HepG2 (cell line): Measurements from ENCODE around the gene MED13L. TPM values are rescaled to one million over a fixed set of nuclear protein-coding genes. Genes with fewer than 3 reads are reported as not detected.

Experiments used
- ATAC-seq: fragments of 200-7000 bp; cut with Tn5 transposase; 3 replicates; pipeline ENCODE4 v1.9.1; 2020; ENCODE audit warnings: mild to moderate bottlenecking, moderate library complexity
- BruUV-seq: library from RNA; stranded (reverse); fragments of 400-500 nt; replicated peaks from 2 replicates; lab custom pipeline; 2021; lab: Mats Ljungman, UMichigan
- CTCF ChIA-PET: fragments of 300-600 bp; formaldehyde crosslinking; extraction: SDS; loops from one replicate; lab custom pipeline; 2021; ENCODE audit warnings: low total read pairs, inconsistent platforms, low intra/inter-chr PET ratio; lab: Yijun Ruan, JAX
- POLR2A ChIA-PET: fragments of 350-600 bp; sonication (Branson Sonifier 250); formaldehyde crosslinking; loops from one replicate; lab custom pipeline; 2020; ENCODE audit warnings: antibody characterized with exemption, inconsistent platforms; lab: Yijun Ruan, JAX
- DNase-seq: peaks from one replicate; pipeline ENCODE4 v3.0.0-alpha.2; 2015; ENCODE audit warnings: low spot score
- FAIRE-seq: peaks from 3 replicates; lab custom pipeline; 2011; peaks lifted over from hg19 to GRCh38; lab: Jason Lieb, UNC
- H2AFZ ChIP-seq: one replicate; pipeline ENCODE4 v1.6.1; 2011; ENCODE audit warnings: low read length, inconsistent platforms
- H3K27ac ChIP-seq: fragments of 300-600 bp; 3 replicates; pipeline ENCODE4 v1.8.0; 2011; ENCODE audit warnings: mixed run types, mild to moderate bottlenecking, mixed read lengths, low read length, inconsistent platforms; ENCODE audit not compliant: insufficient read depth; ENCODE audit errors: extremely low read length
- H3K27me3 ChIP-seq, 2 experiments: fragments of 200-600 bp in 1 of 2; 2 replicates in 1 of 2; 3 replicates in 1 of 2; pipeline versions ENCODE4 v1.6.0 to v1.8.0; 2011; ENCODE audit warnings: low read length in 2 of 2, mild to moderate bottlenecking in 2 of 2, moderate library complexity in 2 of 2, inconsistent platforms in 1 of 2; ENCODE audit not compliant: insufficient read depth in 2 of 2, control insufficient read depth in 1 of 2
- H3K36me3 ChIP-seq, 2 experiments: fragments of 200-600 bp in 1 of 2; replicated peaks in 1 of 2; 2 replicates in 1 of 2; 3 replicates in 1 of 2; pipeline versions ENCODE4 v1.5.1 to v1.8.0; 2011; ENCODE audit warnings: low read length in 2 of 2, inconsistent platforms in 1 of 2; ENCODE audit not compliant: insufficient read depth in 2 of 2, control insufficient read depth in 1 of 2
- H3K4me1 ChIP-seq: 2 replicates; pipeline ENCODE4 v1.5.1; 2012; ENCODE audit warnings: low read length, inconsistent platforms; ENCODE audit not compliant: insufficient read depth
- H3K4me2 ChIP-seq: 2 replicates; pipeline ENCODE4 v1.6.0; 2011; ENCODE audit warnings: low read depth, low read length, inconsistent platforms
- H3K4me3 ChIP-seq, 3 experiments: fragments of 200-600 bp in 1 of 3; sonication (generic), shearing (Covaris generic) in 1 of 3; replicated peaks in 1 of 3; 2 replicates each; pipeline ENCODE4 v1.5.1; 2011 to 2016; ENCODE audit warnings: low read length in 3 of 3, inconsistent platforms in 2 of 3, low read depth in 2 of 3, mild to moderate bottlenecking in 2 of 3, control low read depth in 1 of 3, mixed read lengths in 1 of 3; ENCODE audit not compliant: insufficient read depth in 1 of 3
- H3K79me2 ChIP-seq: one replicate; pipeline ENCODE4 v1.6.1; 2011; ENCODE audit warnings: low read length, inconsistent platforms; ENCODE audit not compliant: insufficient read depth
- H3K9ac ChIP-seq: 2 replicates; pipeline ENCODE4 v1.6.0; 2011; ENCODE audit warnings: mild to moderate bottlenecking, low read depth, low read length, inconsistent platforms; ENCODE audit not compliant: insufficient read depth
- H3K9me3 ChIP-seq: 2 replicates; pipeline ENCODE4 v1.5.1; 2012; ENCODE audit warnings: mild to moderate bottlenecking, low read length
- H4K20me1 ChIP-seq: 2 replicates; pipeline ENCODE4 v1.6.0; 2011; ENCODE audit warnings: inconsistent platforms, mild to moderate bottlenecking, low read length, moderate library complexity; ENCODE audit not compliant: insufficient read depth
- ATF2 ChIP-seq: sonication (generic); formaldehyde crosslinking; IDR thresholded peaks from 2 replicates; pipeline ENCODE4 v1.4.0; 2020; ENCODE audit warnings: missing genetic modification reagents
- KDM6A ChIP-seq: IDR thresholded peaks from 2 replicates; pipeline ENCODE4 v1.6.1; 2016; ENCODE audit warnings: low read depth
- TFAP4 ChIP-seq: sonication (generic); IDR thresholded peaks from 2 replicates; pipeline ENCODE4 v1.6.1; 2016; ENCODE audit warnings: low read depth, borderline replicate concordance
- ZNF772 ChIP-seq: sonication (generic); formaldehyde crosslinking; IDR thresholded peaks from 2 replicates; pipeline ENCODE4 v1.5.0; 2020; ENCODE audit warnings: mild to moderate bottlenecking, missing genetic modification reagents
- WGBS: methylation state at CpG from one replicate; pipeline ENCODE4 v1.1.6; 2017; ENCODE audit warnings: low lambda C conversion rate; 5-methylcytosine and 5-hydroxymethylcytosine counted together
- in situ Hi-C: cut with HindIII; loops from 2 replicates; pipeline ENCODE4 v1.10.0; 2017; ENCODE audit warnings: low pct_unique_long_range_greater_than_20kb; ENCODE audit not compliant: extremely low pct_ligation_motif_present
- intact Hi-C: fragments of 100-400 bp; cut with micrococcal nuclease; formaldehyde crosslinking; loops from one replicate; pipeline ENCODE4 v1.10.0; 2022; ENCODE audit not compliant: unreplicated experiment
- polyA plus RNA-seq, 8 experiments: library from polyadenylated mRNA; depleted of rRNA in 3 of 8; stranded (reverse) in 7 of 8; unstranded in 1 of 8; fragments of >200 nt; fragmentation: Illumina TruSeq in 4 of 8; extraction: Trizol in 4 of 8; gene quantifications; 2 replicates each; pipeline versions ENCODE4 v1.2.1 to v1.2.3, GENCODE V29; 2011 to 2016; ENCODE audit warnings: low read depth in 4 of 8, missing spikeins in 1 of 8, mixed read lengths in 1 of 8; ENCODE audit not compliant: insufficient read depth in 1 of 8
- total RNA-seq, 5 experiments: library from RNA; depleted of rRNA; stranded (reverse); fragments of >200 nt; fragmentation: Illumina TruSeq; extraction: Trizol; gene quantifications; 2 replicates each; pipeline ENCODE4 v1.2.3, GENCODE V29; 2016; ENCODE audit warnings: low read depth in 1 of 5

MED13L gene
- total and polyA plus RNA-seq, 2 of the 13 experiments (the other 11 are each of a cell fraction or from before 2014, with no cell fraction given) = 24.8 to 38.9 TPM

DNA sequence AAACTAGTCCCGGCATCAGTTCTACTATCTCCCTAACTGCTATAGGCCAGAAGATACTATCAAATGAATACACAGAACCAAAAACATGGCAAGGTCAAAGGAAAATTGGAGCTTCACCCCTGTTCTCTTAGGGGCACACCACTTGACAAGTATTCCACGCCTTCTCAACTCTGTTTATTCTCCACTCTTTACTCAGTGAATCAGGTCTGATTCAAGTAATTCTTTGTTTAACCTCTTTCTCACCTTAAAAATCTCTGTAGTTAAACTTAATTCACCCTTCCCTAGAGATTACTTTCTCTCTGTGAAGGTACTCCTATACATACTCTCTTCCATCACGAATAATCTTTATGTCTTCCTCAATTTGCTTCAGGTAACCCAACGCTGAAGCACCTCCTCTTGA, 248.9 kb downstream of the MED13L start:
- WGBS = 94% methylated on average over 4 of the region's 4 CpGs
- POLR2A ChIA-PET = no interaction called here

GRCh38 chr12:116027551-116027821, 250.0 kb downstream of the MED13L start:
- Histone ChIP-seq H3K4me3 (no peak overlapping the region), H3K79me2 (no peaks in the 10 kb centered on the region), H4K20me1 (no peaks in the 10 kb centered on the region), H3K27ac (no peak overlapping the region), H2AFZ (no peak overlapping the region), H3K9ac (no peak overlapping the region), H3K4me1 (no peaks in the 10 kb centered on the region), H3K36me3 (no peaks in the 10 kb centered on the region; a peak in 1 of 5 replicates), H3K27me3 (no peaks in the 10 kb centered on the region), H3K4me2 (no peak overlapping the region), H3K9me3 (no peaks in the 10 kb centered on the region; the same call in 1 of the 2 replicates)
- no TSS peak for BruUV-seq
- in situ Hi-C loops = no loop called here
- TF ChIP-seq ATF2 (CRISPR knock-in tag) (no peak), TFAP4 (no peak)
- ChIA-PET POLR2A (no interaction called here), CTCF (no interaction called here)
- 94% methylated on average over 4 of the region's 4 CpGs for WGBS
- FAIRE-seq (no peak), DNase-seq (no peak), ATAC-seq (no peak)
- intact Hi-C loops = no loop called here

More for the DNA sequence above, 248.9 kb downstream of the MED13L start:
- no peak overlapping the region for H3K27ac ChIP-seq
- ATAC-seq (no peak), FAIRE-seq (no peak), DNase-seq (no peak)
- no peaks in the 10 kb centered on the region for H3K79me2 ChIP-seq
- no peaks in the 10 kb centered on the region; the same call in 1 of the 2 replicates for H3K9me3 ChIP-seq
- no peak overlapping the region for H3K9ac ChIP-seq
- H4K20me1 ChIP-seq = no peaks in the 10 kb centered on the region
- no peak overlapping the region for H2AFZ ChIP-seq
- TF ChIP-seq ZNF772 (CRISPR knock-in tag) = no peak
- TF ChIP-seq KDM6A = no peak
- no peaks in the 10 kb centered on the region for H3K4me1 ChIP-seq
- H3K27me3 ChIP-seq = no peaks in the 10 kb centered on the region
- intact Hi-C loops (no loop called here), in situ Hi-C loops (no loop called here)
- H3K4me2 ChIP-seq = no peak overlapping the region
- CTCF ChIA-PET = no interaction called here
- H3K4me3 ChIP-seq = no peak overlapping the region
- no peaks in the 10 kb centered on the region; a peak in 1 of 5 replicates for H3K36me3 ChIP-seq
- BruUV-seq = no TSS peak
